Lower lobe of right lung (tissue), 2 donors: ENCODE results near the gene ZNF710. TPM values are rescaled to one million over a fixed set of nuclear protein-coding genes. Genes with fewer than 3 reads are reported as not detected.

Source experiments
- ATAC-seq, 2 donors: fragments of 200-7000 bp; cut with Tn5 transposase; one replicate each; pipeline ENCODE4 v1.9.1; 2020 to 2022; ENCODE audit warnings: mild to moderate bottlenecking in 2 of 2, moderate library complexity in 2 of 2
- DNase-seq: peaks from one replicate; pipeline ENCODE4 v3.0.0-alpha.2; 2020
- H3K27ac ChIP-seq: fragments of 200-600 bp; one replicate; pipeline ENCODE4 v1.8.0; 2022
- H3K27me3 ChIP-seq: fragments of 200-600 bp; one replicate; pipeline ENCODE4 v1.8.0; 2022; ENCODE audit warnings: low read depth
- H3K36me3 ChIP-seq: fragments of 200-600 bp; one replicate; pipeline ENCODE4 v1.8.0; 2022; ENCODE audit warnings: mild to moderate bottlenecking
- H3K4me1 ChIP-seq: fragments of 200-600 bp; one replicate; pipeline ENCODE4 v1.8.0; 2022
- H3K4me3 ChIP-seq: fragments of 200-600 bp; one replicate; pipeline ENCODE4 v1.8.0; 2022; ENCODE audit warnings: mild to moderate bottlenecking
- H3K9me3 ChIP-seq: fragments of 200-600 bp; one replicate; pipeline ENCODE4 v1.8.0; 2022
- CTCF ChIP-seq: fragments of 200-600 bp; IDR thresholded peaks from one replicate; pipeline ENCODE4 v1.8.0; 2022; ENCODE audit warnings: antibody characterized with exemption, mild to moderate bottlenecking
- intact Hi-C: fragments of 100-400 bp; cut with DNase I; formaldehyde crosslinking; loops from one replicate; pipeline ENCODE4 v1.11.0; 2022
- total RNA-seq: library from RNA; stranded (reverse); fragmentation: NEBNext Ultra II Directional; extraction: Animal tissue kit (Norgen Biotek cat#: 25700); gene quantifications from one replicate; pipeline ENCODE4 v1.2.1, GENCODE V29; 2021
- donor health status: DM: no; HTN: yes; CAD: no; lungs with severe emphysema.

The ZNF710 gene
- total RNA-seq, 1 donor from 2014 or later = 50.7 TPM

DNA sequence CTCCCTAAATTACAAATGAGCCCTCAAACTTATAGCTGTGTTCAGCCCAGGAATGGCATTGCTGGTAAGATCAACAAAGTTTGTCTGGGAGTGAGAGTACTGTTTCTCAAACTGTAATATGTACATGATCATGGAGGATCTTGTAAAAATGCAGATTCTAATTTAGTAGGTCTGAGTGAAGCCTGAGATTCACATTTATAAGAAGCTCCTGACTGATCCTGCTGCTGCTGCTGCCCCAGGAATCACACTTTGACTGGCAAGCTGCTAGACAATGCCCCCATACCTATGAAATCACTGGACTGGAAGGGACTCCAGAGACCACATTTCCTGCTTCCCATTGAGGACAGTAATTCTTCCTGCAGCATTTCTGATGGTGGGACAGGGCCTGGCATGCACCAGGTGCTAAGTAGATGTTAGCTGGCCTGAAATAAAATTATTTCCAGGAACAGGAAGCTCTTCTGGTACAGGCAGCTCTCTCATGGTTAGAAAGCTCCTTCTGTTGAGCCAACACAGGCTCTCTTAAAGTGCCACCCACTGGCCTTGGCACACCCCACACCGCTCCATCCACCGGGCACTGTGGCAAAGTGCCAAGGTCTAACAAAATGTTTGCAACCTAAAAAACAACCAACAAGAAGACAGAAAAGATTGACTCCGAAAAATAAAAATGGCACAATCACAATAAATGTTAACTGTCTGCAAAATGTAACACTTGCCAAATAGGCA, 36.7 kb upstream of the ZNF710 start:
- peaks cover 14% of the 10 kb centered on the region for H3K4me1 ChIP-seq
- ATAC-seq (peak; percentile 64 to 75), DNase-seq (no peak)
- H3K36me3 ChIP-seq = no peaks in the 10 kb centered on the region
- TF ChIP-seq CTCF = no peak
- H3K27me3 ChIP-seq = no peaks in the 10 kb centered on the region
- H3K4me3 ChIP-seq = no peak overlapping the region
- intact Hi-C loops = no loop called here
- no peaks in the 10 kb centered on the region for H3K9me3 ChIP-seq
- no peak overlapping the region for H3K27ac ChIP-seq

DNA sequence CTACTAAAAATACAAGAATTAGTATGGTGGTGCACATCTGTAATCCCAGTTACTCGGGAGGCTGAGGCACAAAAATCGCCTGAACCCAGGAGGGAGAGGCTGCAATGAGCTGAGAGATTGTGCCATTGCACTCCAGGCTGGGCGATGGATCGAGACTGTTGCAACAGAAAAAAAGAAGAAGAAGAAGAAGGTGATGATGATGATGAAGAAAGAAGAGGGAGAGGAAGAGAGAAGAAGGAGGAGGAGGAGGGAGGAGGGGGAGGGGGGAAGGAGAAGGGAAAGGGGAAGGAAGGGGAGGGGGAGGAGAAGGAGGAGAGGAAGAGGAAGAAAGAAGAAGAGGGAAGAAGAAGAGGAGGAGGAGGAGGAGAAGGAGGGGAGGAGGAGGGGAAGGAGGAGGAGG, 33.2 kb upstream of the ZNF710 start:
- Histone ChIP-seq H3K27me3 (no peaks in the 10 kb centered on the region), H3K4me3 (no peak overlapping the region), H3K27ac (no peak overlapping the region), H3K4me1 (peaks cover 14% of the 10 kb centered on the region), H3K9me3 (no peaks in the 10 kb centered on the region), H3K36me3 (no peaks in the 10 kb centered on the region)
- no peak for ATAC-seq
- no peak for TF ChIP-seq CTCF
- intact Hi-C loops = no loop called here
- DNase-seq = no peak

GRCh38 chr15:89971592-89971997, 29.5 kb upstream of the ZNF710 start:
- Histone ChIP-seq H3K4me3 (no peak overlapping the region), H3K36me3 (no peaks in the 10 kb centered on the region), H3K9me3 (no peaks in the 10 kb centered on the region), H3K27ac (no peak overlapping the region), H3K27me3 (no peaks in the 10 kb centered on the region), H3K4me1 (no peaks in the 10 kb centered on the region)
- DNase-seq (peak; percentile 73), ATAC-seq (peak; percentile 79 to 90)
- intact Hi-C loops = no loop called here
- peak; percentile 69 for TF ChIP-seq CTCF

- TF ChIP-seq CTCF = no peak
- Histone ChIP-seq H3K4me3 (no peak overlapping the region), H3K36me3 (no peaks in the 10 kb centered on the region), H3K9me3 (no peaks in the 10 kb centered on the region), H3K27ac (no peak overlapping the region), H3K4me1 (no peaks in the 10 kb centered on the region), H3K27me3 (no peaks in the 10 kb centered on the region)
- intact Hi-C loops = no loop called here
- DNase-seq (no peak), ATAC-seq (peak in 1 of 2 donors; percentile 7)
These were observed 29.0 kb upstream of the ZNF710 start for GRCh38 chr15:89972085-89972484.

DNA sequence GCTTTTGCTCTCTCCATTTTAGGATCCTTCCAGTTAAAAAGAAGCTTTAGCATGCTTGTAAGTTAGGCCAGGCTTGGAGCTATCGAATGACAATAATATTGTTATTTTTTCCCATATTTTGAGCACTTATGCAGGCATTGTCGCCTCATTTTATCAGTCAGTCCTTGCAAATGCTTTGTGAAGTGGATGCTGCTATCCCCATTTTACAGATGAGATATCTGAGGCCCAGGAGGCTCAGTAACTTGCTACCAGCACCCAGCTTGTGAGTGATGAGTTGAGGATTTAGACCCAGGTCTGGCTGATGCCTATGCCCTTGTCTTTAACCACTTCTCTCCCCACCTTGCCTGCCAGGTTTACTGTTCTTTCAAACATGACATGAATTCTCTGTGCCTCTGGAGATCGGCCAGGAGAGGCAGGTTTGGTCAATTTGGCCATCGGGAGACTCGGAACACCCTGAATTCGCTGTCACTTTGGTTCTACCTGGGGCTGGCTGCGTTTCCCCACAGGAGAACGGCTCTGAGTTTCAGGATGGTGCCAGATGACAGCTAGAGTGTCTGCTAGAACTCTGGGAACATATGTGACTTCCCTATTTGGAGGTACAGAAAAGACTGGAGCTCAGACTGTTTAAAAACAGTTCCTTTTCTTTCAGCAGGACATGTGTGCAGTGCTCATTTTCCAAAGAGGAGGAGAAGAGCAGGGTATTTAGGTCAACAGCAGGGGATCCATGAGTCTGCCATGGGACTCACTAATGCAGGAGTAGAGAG, 25.5 kb upstream of the ZNF710 start:
- no peaks in the 10 kb centered on the region for H3K4me1 ChIP-seq
- H3K27ac ChIP-seq = peak overlapping the region; percentile 4
- no peaks in the 10 kb centered on the region for H3K36me3 ChIP-seq
- no peaks in the 10 kb centered on the region for H3K9me3 ChIP-seq
- peak in 1 of 2 donors; percentile 37 for ATAC-seq
- intact Hi-C loops = no loop called here
- no peaks in the 10 kb centered on the region for H3K27me3 ChIP-seq
- TF ChIP-seq CTCF = no peak
- no peak for DNase-seq
- no peak overlapping the region for H3K4me3 ChIP-seq
